IMR-90 (cell line): ENCODE data around the gene PRKCH. TPM values are rescaled to one million over a fixed set of nuclear protein-coding genes. Genes with fewer than 3 reads are reported as not detected.

Experiments used
- ATAC-seq: fragments of 200-7000 bp; cut with Tn5 transposase; 2 replicates; pipeline ENCODE4 v1.9.1; 2020; ENCODE audit warnings: low read depth, mild to moderate bottlenecking, moderate library complexity
- BruUV-seq: library from RNA; stranded (reverse); fragments of 400-500 nt; replicated peaks from 2 replicates; lab custom pipeline; 2021; lab: Mats Ljungman, UMichigan
- CTCF ChIA-PET: fragments of 300-600 bp; formaldehyde crosslinking; extraction: SDS; loops from one replicate; lab custom pipeline; 2021; ENCODE audit warnings: antibody characterized with exemption; lab: Yijun Ruan, JAX
- POLR2A ChIA-PET: fragments of 300-600 bp; sonication (Branson Sonifier 250); formaldehyde crosslinking; loops from one replicate; lab custom pipeline; 2022; ENCODE audit warnings: antibody characterized with exemption; ENCODE audit not compliant: unreplicated experiment; lab: Charles Lee
- DNase-seq: peaks from one replicate; pipeline ENCODE4 v3.0.0; 2013
- H2AFZ ChIP-seq: replicated peaks from 2 replicates; pipeline ENCODE3; 2013; ENCODE audit warnings: low read length, mild to moderate bottlenecking; ENCODE audit not compliant: poor library complexity
- H2AK5ac ChIP-seq: 2 replicates; pipeline ENCODE4 v1.6.1; 2013; ENCODE audit warnings: low read depth, low read length, inconsistent platforms
- H2AK9ac ChIP-seq: replicated peaks from 2 replicates; pipeline ENCODE3; 2013; ENCODE audit warnings: mild to moderate bottlenecking, low read depth, low read length, moderate library complexity; ENCODE audit not compliant: poor library complexity
- H2BK120ac ChIP-seq: 2 replicates; pipeline ENCODE4 v1.6.1; 2013; ENCODE audit warnings: low read depth, low read length, inconsistent platforms
- H2BK15ac ChIP-seq: 3 replicates; pipeline ENCODE4 v1.6.1; 2013; ENCODE audit warnings: low read depth, low read length, inconsistent platforms
- H2BK20ac ChIP-seq: 2 replicates; pipeline ENCODE4 v1.6.1; 2013; ENCODE audit warnings: low read depth, mild to moderate bottlenecking, inconsistent platforms, low read length, moderate library complexity
- H2BK5ac ChIP-seq: 2 replicates; pipeline ENCODE4 v1.6.1; 2013; ENCODE audit warnings: mild to moderate bottlenecking, low read depth, low read length, inconsistent platforms; ENCODE audit not compliant: poor library complexity, severe bottlenecking
- H3K14ac ChIP-seq: replicated peaks from 2 replicates; pipeline ENCODE4 v1.6.1; 2013; ENCODE audit warnings: low read depth, low read length, inconsistent platforms
- H3K18ac ChIP-seq: 2 replicates; pipeline ENCODE4 v1.6.1; 2013; ENCODE audit warnings: low read depth, low read length, control low read depth
- H3K23ac ChIP-seq: 2 replicates; pipeline ENCODE4 v1.6.1; 2013; ENCODE audit warnings: low read depth, low read length, inconsistent platforms
- H3K27ac ChIP-seq: 2 replicates; pipeline ENCODE4 v1.5.1; 2013; ENCODE audit warnings: mild to moderate bottlenecking, control low read depth, low read length; ENCODE audit not compliant: insufficient read depth
- H3K27me3 ChIP-seq: 2 replicates; pipeline ENCODE4 v1.6.1; 2013; ENCODE audit warnings: low read length; ENCODE audit not compliant: control insufficient read depth, insufficient read depth
- H3K36me3 ChIP-seq: 2 replicates; pipeline ENCODE4 v1.6.1; 2013; ENCODE audit warnings: low read length, mixed read lengths; ENCODE audit not compliant: control insufficient read depth, insufficient read depth
- H3K4ac ChIP-seq: 2 replicates; pipeline ENCODE4 v1.6.1; 2013; ENCODE audit warnings: low read depth, low read length, inconsistent platforms
- H3K4me1 ChIP-seq: 2 replicates; pipeline ENCODE4 v1.6.1; 2013; ENCODE audit warnings: low read length, mixed read lengths; ENCODE audit not compliant: control insufficient read depth, insufficient read depth
- H3K4me2 ChIP-seq: 2 replicates; pipeline ENCODE4 v1.6.1; 2013; ENCODE audit warnings: low read depth, mild to moderate bottlenecking, control low read depth, low read length, moderate library complexity
- H3K4me3 ChIP-seq: 2 replicates; pipeline ENCODE4 v1.5.1; 2013; ENCODE audit warnings: low read depth, mild to moderate bottlenecking, control low read depth, low read length, moderate library complexity; ENCODE audit not compliant: insufficient read depth
- H3K56ac ChIP-seq: 2 replicates; pipeline ENCODE4 v1.6.1; 2013; ENCODE audit warnings: low read length, inconsistent platforms; ENCODE audit not compliant: insufficient read depth; ENCODE audit errors: extremely low read depth
- H3K79me1 ChIP-seq, 2 experiments: 2 replicates each; pipeline ENCODE4 v1.6.1; 2013; ENCODE audit warnings: low read length in 2 of 2, inconsistent platforms in 1 of 2, low read depth in 1 of 2
- H3K9ac ChIP-seq: 2 replicates; pipeline ENCODE4 v1.6.1; 2013; ENCODE audit warnings: low read depth, low read length, control low read depth
- H3K9me1 ChIP-seq: 2 replicates; pipeline ENCODE4 v1.6.1; 2013; ENCODE audit warnings: low read length, inconsistent platforms; ENCODE audit not compliant: insufficient read depth
- H3K9me3 ChIP-seq: 2 replicates; pipeline ENCODE4 v1.6.1; 2013; ENCODE audit warnings: low read length; ENCODE audit not compliant: control insufficient read depth, insufficient read depth
- H4K20me1 ChIP-seq: 2 replicates; pipeline ENCODE4 v1.6.1; 2013; ENCODE audit warnings: low read length, inconsistent platforms; ENCODE audit not compliant: insufficient read depth
- H4K5ac ChIP-seq: 2 replicates; pipeline ENCODE4 v1.6.1; 2013; ENCODE audit warnings: mild to moderate bottlenecking, low read depth, low read length, control low read depth
- H4K8ac ChIP-seq, 2 experiments: 2 replicates each; pipeline ENCODE4 v1.6.1; 2013; ENCODE audit warnings: low read depth in 2 of 2, low read length in 2 of 2, control low read depth in 1 of 2, inconsistent platforms in 1 of 2
- H4K91ac ChIP-seq: 2 replicates; pipeline ENCODE4 v1.6.1; 2013; ENCODE audit warnings: low read depth, low read length, inconsistent platforms; ENCODE audit not compliant: insufficient read depth
- RAD21 ChIP-seq: IDR thresholded peaks from 2 replicates; pipeline ENCODE4 v1.6.1; 2012; ENCODE audit warnings: low read length, improper control_type of control experiment
- WGBS, 2 experiments: methylation state at CpG; one replicate each; pipeline versions ENCODE4 v1.1.5 to v1.1.7; 2013; ENCODE audit warnings: missing lambda C conversion rate in 2 of 2; ENCODE audit not compliant: insufficient read length in 1 of 2; ENCODE audit errors: extremely low coverage in 2 of 2; 5-methylcytosine and 5-hydroxymethylcytosine counted together
- dilution Hi-C: fragments of 300-500 bp; cut with HindIII; formaldehyde crosslinking; loops from one replicate; pipeline ENCODE4 v1.14.3; 2018; ENCODE audit warnings: low sequenced_read_pairs; ENCODE audit not compliant: unreplicated experiment
- in situ Hi-C: fragments of 300-500 bp; cut with MboI; formaldehyde crosslinking; loops from 3 replicates; pipeline ENCODE4 v1.14.3; 2019; ENCODE audit warnings: low sequenced_read_pairs, inconsistent platforms, mixed read lengths
- intact Hi-C: fragments of 100-400 bp; cut with micrococcal nuclease; formaldehyde crosslinking; loops from 2 replicates; pipeline ENCODE4 v1.10.0; 2022
- polyA plus RNA-seq, 3 experiments: library from polyadenylated mRNA; depleted of rRNA; stranded (reverse); fragments of >200 nt; gene quantifications; 2 replicates each; pipeline ENCODE4 v1.2.3, GENCODE V29; 2012; ENCODE audit warnings: low replicate concordance in 1 of 3
- total RNA-seq: library from RNA; depleted of rRNA; stranded (reverse); fragments of >200 nt; gene quantifications from 2 replicates; pipeline ENCODE4 v1.2.3, GENCODE V29; 2012

PRKCH gene
- total and polyA plus RNA-seq, 2 of the 4 experiments (the other 2 are of a cell fraction), result 1.6 to 2.3 TPM

DNA sequence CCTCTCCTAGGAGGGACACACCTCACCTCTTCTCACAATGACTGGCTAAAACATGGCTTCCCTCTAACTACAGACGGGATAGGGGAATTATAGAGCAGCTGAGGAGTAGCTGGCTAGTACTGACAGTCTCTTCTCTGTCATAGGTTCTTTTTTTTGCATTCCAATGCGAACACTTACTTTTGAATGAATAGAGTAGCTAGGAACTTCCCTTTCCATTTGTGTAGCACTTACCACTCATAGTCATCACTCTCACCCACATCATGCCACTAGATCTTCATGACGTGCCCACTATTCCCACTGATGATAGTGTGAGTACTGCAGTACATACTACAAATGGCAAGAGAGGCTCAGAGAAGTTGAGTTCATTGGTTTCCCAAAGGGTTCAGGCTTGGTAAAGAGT, 230.0 kb downstream of the PRKCH start:
- POLR2A ChIA-PET, result no interaction called here
- no peak for DNase-seq

More for the DNA sequence above, 230.0 kb downstream of the PRKCH start:
- peak overlapping the region; percentile 99 for H2BK120ac ChIP-seq
- peak overlapping the region; percentile 96 for H2BK5ac ChIP-seq
- no peak overlapping the region for H3K4me2 ChIP-seq
- no TSS peak for BruUV-seq
- H3K4me3 ChIP-seq, result no peak overlapping the region
- ATAC-seq, result no peak
- peak overlapping the region; percentile 79 to 97; a peak in 3 of 4 replicates for H4K8ac ChIP-seq
- dilution Hi-C loops (no loop called here), in situ Hi-C loops (loop anchor here (25.0 kb wide), 1 partner anchor 914 kb away; the partner anchor contains the start of gene SIX1), intact Hi-C loops (loop anchor here (10.0 kb wide), 1 partner anchor 283 kb away; no protein-coding TSS in a partner anchor)
- H3K27ac ChIP-seq, result peak overlapping the region; percentile 43; the same call in 1 of the 2 replicates
- H2AFZ ChIP-seq, result no peak overlapping the region
- H3K14ac ChIP-seq, result peak overlapping the region; percentile 78
- WGBS, 2 experiments, result no CpG with 5 or more reads among the region's 3 CpGs
- peak overlapping the region; percentile 100 for H3K18ac ChIP-seq
- no peaks in the 10 kb centered on the region for H3K27me3 ChIP-seq
- H3K4ac ChIP-seq, result peak overlapping the region; percentile 99
- H2BK20ac ChIP-seq, result peak overlapping the region; percentile 98
- CTCF ChIA-PET, result interaction anchor here (0.6 kb wide), 1 partner anchor 122 kb away, joined by 3 read pairs; no protein-coding TSS in a partner anchor
- TF ChIP-seq RAD21, result no peak
- H3K23ac ChIP-seq, result peak overlapping the region; percentile 70; the same call in 1 of the 2 replicates
- no peak overlapping the region for H3K9ac ChIP-seq
- H2BK15ac ChIP-seq, result peak overlapping the region; percentile 98
- H3K79me1 ChIP-seq, result peaks cover 8 to 25% of the 10 kb centered on the region in 2 experiments
- no peaks in the 10 kb centered on the region for H3K9me3 ChIP-seq
- H3K56ac ChIP-seq, result no peak overlapping the region
- peak overlapping the region; percentile 60 for H4K5ac ChIP-seq
- no peak overlapping the region for H2AK9ac ChIP-seq
- H4K91ac ChIP-seq, result peak overlapping the region; percentile 96
- H3K4me1 ChIP-seq, result peaks cover 46% of the 10 kb centered on the region
- no peaks in the 10 kb centered on the region for H4K20me1 ChIP-seq
- no peaks in the 10 kb centered on the region for H3K36me3 ChIP-seq
- H3K9me1 ChIP-seq, result peaks cover 39% of the 10 kb centered on the region
- H2AK5ac ChIP-seq, result peak overlapping the region; percentile 91
